Neural cell (in vitro differentiated cells): ENCODE results near the gene CAMSAP2. TPM values are rescaled to one million over a fixed set of nuclear protein-coding genes. Genes with fewer than 3 reads are reported as not detected.

Experiments
- H2AFZ ChIP-seq: fragments of 200-600, 300-800 bp; sonication (generic), shearing (Covaris generic); 2 replicates; pipeline ENCODE4 v1.6.0; 2014; ENCODE audit warnings: low read depth, mild to moderate bottlenecking, antibody characterized with exemption, low read length, moderate library complexity
- H3F3A ChIP-seq: fragments of 200-600 bp; shearing (Covaris generic); 2 replicates; pipeline ENCODE4 v1.6.1; 2016; ENCODE audit warnings: mild to moderate bottlenecking, moderate library complexity, mixed read lengths, antibody characterized with exemption, low read length; ENCODE audit not compliant: insufficient read depth, poor library complexity, severe bottlenecking
- H3K27ac ChIP-seq: fragments of 200-600, 300-800 bp; sonication (generic), shearing (Covaris generic); 2 replicates; pipeline ENCODE4 v1.5.1; 2014; ENCODE audit warnings: mild to moderate bottlenecking, low read length, moderate library complexity
- H3K27me3 ChIP-seq: fragments of 300-800, 200-600 bp; sonication (generic), shearing (Covaris generic); 2 replicates; pipeline ENCODE4 v1.6.0; 2014; ENCODE audit warnings: mild to moderate bottlenecking, low read depth, low read length, moderate library complexity; ENCODE audit not compliant: insufficient read depth
- H3K36me3 ChIP-seq: fragments of 300-800, 200-600 bp; sonication (generic), shearing (Covaris generic); 2 replicates; pipeline ENCODE4 v1.5.1; 2014; ENCODE audit warnings: mild to moderate bottlenecking, antibody characterized with exemption, low read length, moderate library complexity; ENCODE audit not compliant: insufficient read depth
- H3K4me2 ChIP-seq: fragments of 300-800, 200-600 bp; sonication (generic), shearing (Covaris generic); 2 replicates; pipeline ENCODE4 v1.6.0; 2014; ENCODE audit warnings: mild to moderate bottlenecking, low read length
- H3K4me3 ChIP-seq: fragments of 300-800, 200-600 bp; sonication (generic), shearing (Covaris generic); 2 replicates; pipeline ENCODE4 v1.5.1; 2014; ENCODE audit warnings: mild to moderate bottlenecking, low read length, moderate library complexity
- H3K79me2 ChIP-seq: fragments of 200-600 bp; shearing (Covaris generic); replicated peaks from 2 replicates; pipeline ENCODE4 v1.6.0; 2014; ENCODE audit warnings: mild to moderate bottlenecking, low read length, moderate library complexity; ENCODE audit not compliant: insufficient read depth
- H3K9ac ChIP-seq: fragments of 300-800, 200-600 bp; sonication (generic), shearing (Covaris generic); 2 replicates; pipeline ENCODE4 v1.6.1; 2016; ENCODE audit warnings: mild to moderate bottlenecking, low read length, mixed read lengths
- H3K9me2 ChIP-seq: fragments of 200-600 bp; shearing (Covaris generic); 2 replicates; pipeline ENCODE4 v1.6.1; 2016; ENCODE audit warnings: mild to moderate bottlenecking, low read length, mixed read lengths; ENCODE audit not compliant: insufficient read depth
- H3K9me3 ChIP-seq: fragments of 200-600, 300-800 bp; sonication (generic), shearing (Covaris generic); 2 replicates; pipeline ENCODE4 v1.6.1; 2016; ENCODE audit warnings: mild to moderate bottlenecking, mixed run types, low read length, moderate library complexity, mixed read lengths
- H4K20me1 ChIP-seq: fragments of 200-600 bp; shearing (Covaris generic); 2 replicates; pipeline ENCODE4 v1.6.1; 2016; ENCODE audit warnings: mild to moderate bottlenecking, mixed run types; ENCODE audit not compliant: insufficient read depth
- CTCF ChIP-seq: fragments of 450-650 bp; IDR thresholded peaks from 2 replicates; pipeline ENCODE4 v1.5.1; 2014; ENCODE audit warnings: antibody characterized with exemption, mild to moderate bottlenecking, moderate library complexity; ENCODE audit not compliant: poor library complexity, severe bottlenecking
- EP300 ChIP-seq: fragments of 450-650 bp; conservative IDR thresholded peaks from 2 replicates; pipeline ENCODE4 v1.6.1; 2014; ENCODE audit warnings: antibody characterized with exemption, mild to moderate bottlenecking, moderate library complexity; ENCODE audit not compliant: poor library complexity, severe bottlenecking
- EZH2 ChIP-seq: fragments of 200-600, 300-800 bp; shearing (Covaris generic), sonication (generic); IDR thresholded peaks from 2 replicates; pipeline ENCODE4 v1.6.1; 2014; ENCODE audit warnings: antibody characterized with exemption, low read length, borderline replicate concordance, mild to moderate bottlenecking; ENCODE audit not compliant: insufficient read depth, poor library complexity, severe bottlenecking
- MXI1 ChIP-seq: fragments of 450-650 bp; conservative IDR thresholded peaks from 2 replicates; pipeline ENCODE4 v1.6.1; 2014; ENCODE audit warnings: antibody characterized with exemption, mild to moderate bottlenecking; ENCODE audit not compliant: poor library complexity, severe bottlenecking
- POLR2AphosphoS5 ChIP-seq: IDR thresholded peaks from 2 replicates; pipeline ENCODE4 v1.6.1; 2012
- RAD21 ChIP-seq: fragments of 450-650 bp; conservative IDR thresholded peaks from 2 replicates; pipeline ENCODE4 v1.6.1; 2014; ENCODE audit warnings: antibody characterized with exemption, mild to moderate bottlenecking, moderate library complexity
- SMC3 ChIP-seq: fragments of 450-650 bp; conservative IDR thresholded peaks from 2 replicates; pipeline ENCODE4 v1.6.1; 2014; ENCODE audit warnings: antibody characterized with exemption, mild to moderate bottlenecking, moderate library complexity; ENCODE audit not compliant: poor library complexity
- TAF1 ChIP-seq: IDR thresholded peaks from 2 replicates; pipeline ENCODE4 v1.6.1; 2012; ENCODE audit warnings: low read depth
- polyA plus RNA-seq: library from polyadenylated mRNA; depleted of rRNA; stranded (reverse); fragments of >200 nt; gene quantifications from 2 replicates; pipeline ENCODE4 v1.2.3, GENCODE V29; 2014
- TF ChIP-seq, protein P1 (sequence below): IDR thresholded peaks from 2 replicates; pipeline ENCODE4 v1.6.1; 2012; ENCODE audit warnings: borderline replicate concordance

Gene CAMSAP2
- polyA plus RNA-seq, 1 donor from 2014 or later: 52.7 TPM

DNA sequence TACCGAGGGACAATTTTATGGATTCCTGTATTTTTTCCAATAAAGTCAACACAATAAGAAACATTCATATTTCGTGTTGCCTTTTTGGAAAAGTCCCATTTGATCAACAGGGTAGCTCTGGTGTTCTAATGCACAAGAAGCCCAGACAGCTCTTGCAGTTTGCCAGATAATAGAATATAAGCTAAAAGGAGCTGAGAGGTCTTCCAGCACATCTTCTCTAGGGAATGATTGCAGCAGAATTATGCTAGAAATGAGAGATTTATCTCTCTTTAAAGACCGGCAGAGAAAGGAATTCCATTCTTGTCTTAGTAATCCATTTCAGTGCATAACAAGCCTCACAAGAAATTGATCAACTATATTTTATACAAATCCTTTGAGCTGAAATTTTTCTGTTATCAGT, 44.0 kb upstream of the CAMSAP2 start (continued):
- TF ChIP-seq MXI1: no peak
- TF ChIP-seq SMC3: no peak
- no peak for TF ChIP-seq TAF1

DNA sequence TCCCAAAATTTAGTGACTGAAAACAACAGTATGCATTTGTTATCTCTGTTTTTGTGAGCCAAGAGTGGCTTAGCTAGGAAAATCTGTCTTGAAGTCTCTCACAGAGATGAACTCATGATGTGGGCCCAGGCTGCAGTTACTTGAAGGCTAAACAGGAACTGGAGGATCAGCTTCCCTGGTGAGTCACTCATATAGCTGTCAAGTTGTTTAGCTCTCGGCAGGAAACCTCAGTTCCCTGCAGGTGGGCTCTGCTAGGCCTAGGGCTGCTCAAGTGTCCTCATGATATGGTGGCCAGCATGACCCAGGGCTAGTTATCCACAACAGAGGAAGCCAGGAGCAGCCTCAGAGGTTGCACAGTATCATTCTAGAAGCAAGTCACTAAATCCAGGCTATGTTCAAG, 38.8 kb upstream of the CAMSAP2 start:
- H3K36me3 ChIP-seq: no peaks in the 10 kb centered on the region

DNA sequence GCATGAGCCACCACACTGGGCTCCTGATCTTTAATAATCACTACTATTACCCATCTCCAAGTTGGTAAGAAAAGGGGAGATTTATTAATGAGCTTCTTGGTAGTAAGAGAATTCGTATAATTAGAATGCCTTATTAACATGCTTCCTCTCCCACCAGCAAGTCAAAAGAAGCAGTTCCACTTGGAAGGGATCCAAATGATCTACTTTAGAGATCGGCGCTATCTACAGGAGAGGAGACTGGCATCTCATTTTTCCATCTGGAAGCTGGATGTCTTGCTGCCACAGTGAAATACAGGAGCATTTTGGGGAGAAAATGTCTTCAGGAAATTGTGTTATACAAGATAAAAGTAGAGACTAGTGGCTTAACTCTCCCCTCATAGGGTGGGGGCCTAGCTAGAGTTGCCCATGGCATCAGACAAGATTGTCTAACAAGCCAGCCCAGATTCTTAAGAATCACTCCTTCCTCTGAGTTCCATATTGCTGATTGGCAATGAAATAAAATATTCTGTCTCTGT, 33.6 kb upstream of the CAMSAP2 start:
- H2AFZ ChIP-seq: no peak overlapping the region

More for the DNA sequence above, 38.8 kb upstream of the CAMSAP2 start:
- no peaks in the 10 kb centered on the region for H4K20me1 ChIP-seq
- TF ChIP-seq EP300 (no peak), EZH2 (no peak), TAF1 (no peak)
- TF ChIP-seq, protein P1, sequence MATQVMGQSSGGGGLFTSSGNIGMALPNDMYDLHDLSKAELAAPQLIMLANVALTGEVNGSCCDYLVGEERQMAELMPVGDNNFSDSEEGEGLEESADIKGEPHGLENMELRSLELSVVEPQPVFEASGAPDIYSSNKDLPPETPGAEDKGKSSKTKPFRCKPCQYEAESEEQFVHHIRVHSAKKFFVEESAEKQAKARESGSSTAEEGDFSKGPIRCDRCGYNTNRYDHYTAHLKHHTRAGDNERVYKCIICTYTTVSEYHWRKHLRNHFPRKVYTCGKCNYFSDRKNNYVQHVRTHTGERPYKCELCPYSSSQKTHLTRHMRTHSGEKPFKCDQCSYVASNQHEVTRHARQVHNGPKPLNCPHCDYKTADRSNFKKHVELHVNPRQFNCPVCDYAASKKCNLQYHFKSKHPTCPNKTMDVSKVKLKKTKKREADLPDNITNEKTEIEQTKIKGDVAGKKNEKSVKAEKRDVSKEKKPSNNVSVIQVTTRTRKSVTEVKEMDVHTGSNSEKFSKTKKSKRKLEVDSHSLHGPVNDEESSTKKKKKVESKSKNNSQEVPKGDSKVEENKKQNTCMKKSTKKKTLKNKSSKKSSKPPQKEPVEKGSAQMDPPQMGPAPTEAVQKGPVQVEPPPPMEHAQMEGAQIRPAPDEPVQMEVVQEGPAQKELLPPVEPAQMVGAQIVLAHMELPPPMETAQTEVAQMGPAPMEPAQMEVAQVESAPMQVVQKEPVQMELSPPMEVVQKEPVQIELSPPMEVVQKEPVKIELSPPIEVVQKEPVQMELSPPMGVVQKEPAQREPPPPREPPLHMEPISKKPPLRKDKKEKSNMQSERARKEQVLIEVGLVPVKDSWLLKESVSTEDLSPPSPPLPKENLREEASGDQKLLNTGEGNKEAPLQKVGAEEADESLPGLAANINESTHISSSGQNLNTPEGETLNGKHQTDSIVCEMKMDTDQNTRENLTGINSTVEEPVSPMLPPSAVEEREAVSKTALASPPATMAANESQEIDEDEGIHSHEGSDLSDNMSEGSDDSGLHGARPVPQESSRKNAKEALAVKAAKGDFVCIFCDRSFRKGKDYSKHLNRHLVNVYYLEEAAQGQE: no peak
- H3K9me2 ChIP-seq: no peaks in the 10 kb centered on the region
- no peaks in the 10 kb centered on the region for H3K79me2 ChIP-seq
- no peak overlapping the region for H3K27ac ChIP-seq
- no peak overlapping the region for H3K9ac ChIP-seq
- H3K4me3 ChIP-seq: no peak overlapping the region
- H3F3A ChIP-seq: no peaks in the 10 kb centered on the region
- H2AFZ ChIP-seq: no peak overlapping the region
- no peaks in the 10 kb centered on the region for H3K27me3 ChIP-seq
- H3K4me2 ChIP-seq: no peak overlapping the region
- no peaks in the 10 kb centered on the region for H3K9me3 ChIP-seq

More for the DNA sequence above, 33.6 kb upstream of the CAMSAP2 start:
- no peaks in the 10 kb centered on the region for H4K20me1 ChIP-seq
- TF ChIP-seq, protein P1: no peak
- TF ChIP-seq TAF1 (no peak), MXI1 (no peak), RAD21 (no peak), EZH2 (no peak), CTCF (no peak), POLR2AphosphoS5 (no peak), EP300 (no peak), SMC3 (no peak)
- H3K27ac ChIP-seq: no peak overlapping the region
- H3K79me2 ChIP-seq: no peaks in the 10 kb centered on the region
- no peaks in the 10 kb centered on the region for H3F3A ChIP-seq
- H3K9me3 ChIP-seq: no peaks in the 10 kb centered on the region
- no peak overlapping the region for H3K4me3 ChIP-seq
- no peaks in the 10 kb centered on the region for H3K36me3 ChIP-seq
- H3K9ac ChIP-seq: no peak overlapping the region
- no peak overlapping the region for H3K4me2 ChIP-seq
- no peaks in the 10 kb centered on the region for H3K9me2 ChIP-seq
- H3K27me3 ChIP-seq: no peaks in the 10 kb centered on the region
